Smooth muscle cell (in vitro differentiated cells): Measurements from ENCODE around the gene KRTAP5-4. TPM values are rescaled to one million over a fixed set of nuclear protein-coding genes. Genes with fewer than 3 reads are reported as not detected.

Experiments
- DNase-seq: peaks from one replicate; lab custom pipeline; 2025; ENCODE audit not compliant: unreplicated experiment; lab: John Stamatoyannopoulos, UW
- H2AFZ ChIP-seq: fragments of 200-600 bp; sonication (generic); 2 replicates; pipeline ENCODE4 v1.6.0; 2016; ENCODE audit warnings: antibody characterized with exemption, low read depth, mild to moderate bottlenecking
- H3F3A ChIP-seq: fragments of 200-600 bp; sonication (generic); 2 replicates; pipeline ENCODE4 v1.6.0; 2017; ENCODE audit warnings: antibody characterized with exemption, low read depth
- H3K27ac ChIP-seq: fragments of 200-600 bp; sonication (generic); 2 replicates; pipeline ENCODE4 v1.5.1; 2016; ENCODE audit warnings: low read depth, mild to moderate bottlenecking
- H3K27me3 ChIP-seq: fragments of 200-600 bp; sonication (generic); 2 replicates; pipeline ENCODE4 v1.6.1; 2016; ENCODE audit warnings: low read depth, mild to moderate bottlenecking
- H3K36me3 ChIP-seq: fragments of 200-600 bp; sonication (generic); 2 replicates; pipeline ENCODE4 v1.5.1; 2016; ENCODE audit warnings: low read depth
- H3K4me1 ChIP-seq: fragments of 200-600 bp; sonication (generic); 2 replicates; pipeline ENCODE4 v1.5.1; 2016; ENCODE audit warnings: low read depth
- H3K4me2 ChIP-seq: fragments of 200-600 bp; sonication (generic); 2 replicates; pipeline ENCODE4 v1.6.0; 2016; ENCODE audit warnings: mild to moderate bottlenecking
- H3K4me3 ChIP-seq: fragments of 200-600 bp; sonication (generic); 2 replicates; pipeline ENCODE4 v1.5.1; 2016; ENCODE audit warnings: mild to moderate bottlenecking
- H3K79me2 ChIP-seq: fragments of 200-600 bp; sonication (generic); 2 replicates; pipeline ENCODE4 v1.6.0; 2016; ENCODE audit warnings: low read depth, mild to moderate bottlenecking
- H3K9ac ChIP-seq: fragments of 200-600 bp; sonication (generic); 2 replicates; pipeline ENCODE4 v1.6.0; 2016; ENCODE audit warnings: low read depth
- H3K9me3 ChIP-seq: fragments of 200-600 bp; sonication (generic); replicated peaks from 2 replicates; pipeline ENCODE4 v1.5.1; 2016; ENCODE audit warnings: low read depth
- H4K20me1 ChIP-seq: fragments of 200-600 bp; sonication (generic); 2 replicates; pipeline ENCODE4 v1.6.0; 2016; ENCODE audit warnings: low read depth
- WGBS: methylation state at CpG from one replicate; pipeline ENCODE4 v1.1.7; 2016; ENCODE audit warnings: low lambda C conversion rate; 5-methylcytosine and 5-hydroxymethylcytosine counted together
- polyA plus RNA-seq: library from polyadenylated mRNA; unstranded; fragments of >200 nt; fragmentation: Nextera tagmentation; extraction: Ambion mirVana; gene quantifications from 2 replicates; pipeline ENCODE4 v1.2.1, GENCODE V29; 2016
- total RNA-seq: library from RNA; depleted of rRNA; stranded (reverse); fragments of >200 nt; gene quantifications from 2 replicates; pipeline ENCODE4 v1.2.3, GENCODE V29; 2014
- TF ChIP-seq, protein P1 (sequence below): fragments of 200-600 bp; sonication (generic); IDR thresholded peaks from 2 replicates; pipeline ENCODE4 v1.5.1; 2017; ENCODE audit warnings: borderline replicate concordance, mild to moderate bottlenecking, antibody characterized with exemption; ENCODE audit not compliant: insufficient read depth, poor library complexity, severe bottlenecking

Gene KRTAP5-4
- total and polyA plus RNA-seq, 2 experiments from 2014 or later = not detected

DNA sequence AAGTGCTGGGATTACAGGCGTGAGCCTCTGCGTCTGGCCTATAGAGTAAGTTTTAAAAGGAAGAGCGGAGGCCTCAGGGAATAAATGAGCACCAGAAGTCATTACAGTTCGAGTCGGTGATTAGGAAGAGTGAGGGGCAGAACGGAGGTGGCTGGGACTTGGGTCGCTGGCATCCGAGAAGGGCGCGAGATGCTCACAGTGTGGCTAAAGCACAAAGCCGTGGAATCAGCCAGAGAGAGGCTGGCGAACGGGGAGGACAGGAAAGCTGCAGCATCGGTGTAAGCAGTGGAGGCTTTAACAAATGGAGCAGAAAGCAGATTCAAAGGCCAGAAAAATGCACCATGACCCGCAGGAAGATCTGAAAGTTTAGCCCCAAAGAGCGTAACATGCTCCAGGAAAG lies 2.7 kb upstream of the KRTAP5-4 start:
- H3F3A ChIP-seq = no peaks in the 10 kb centered on the region
- H3K36me3 ChIP-seq = no peaks in the 10 kb centered on the region
- H3K4me1 ChIP-seq = no peaks in the 10 kb centered on the region
- H3K27ac ChIP-seq = no peak overlapping the region
- H2AFZ ChIP-seq = no peak overlapping the region
- H4K20me1 ChIP-seq = no peaks in the 10 kb centered on the region
- H3K9ac ChIP-seq = no peak overlapping the region
- no peak overlapping the region for H3K4me2 ChIP-seq
- TF ChIP-seq, protein P1, sequence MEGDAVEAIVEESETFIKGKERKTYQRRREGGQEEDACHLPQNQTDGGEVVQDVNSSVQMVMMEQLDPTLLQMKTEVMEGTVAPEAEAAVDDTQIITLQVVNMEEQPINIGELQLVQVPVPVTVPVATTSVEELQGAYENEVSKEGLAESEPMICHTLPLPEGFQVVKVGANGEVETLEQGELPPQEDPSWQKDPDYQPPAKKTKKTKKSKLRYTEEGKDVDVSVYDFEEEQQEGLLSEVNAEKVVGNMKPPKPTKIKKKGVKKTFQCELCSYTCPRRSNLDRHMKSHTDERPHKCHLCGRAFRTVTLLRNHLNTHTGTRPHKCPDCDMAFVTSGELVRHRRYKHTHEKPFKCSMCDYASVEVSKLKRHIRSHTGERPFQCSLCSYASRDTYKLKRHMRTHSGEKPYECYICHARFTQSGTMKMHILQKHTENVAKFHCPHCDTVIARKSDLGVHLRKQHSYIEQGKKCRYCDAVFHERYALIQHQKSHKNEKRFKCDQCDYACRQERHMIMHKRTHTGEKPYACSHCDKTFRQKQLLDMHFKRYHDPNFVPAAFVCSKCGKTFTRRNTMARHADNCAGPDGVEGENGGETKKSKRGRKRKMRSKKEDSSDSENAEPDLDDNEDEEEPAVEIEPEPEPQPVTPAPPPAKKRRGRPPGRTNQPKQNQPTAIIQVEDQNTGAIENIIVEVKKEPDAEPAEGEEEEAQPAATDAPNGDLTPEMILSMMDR = no peak
- H3K9me3 ChIP-seq = no peaks in the 10 kb centered on the region
- H3K27me3 ChIP-seq = peaks cover 19% of the 10 kb centered on the region
- no peak for DNase-seq
- no peak overlapping the region for H3K4me3 ChIP-seq
- no peaks in the 10 kb centered on the region for H3K79me2 ChIP-seq
- 76% methylated on average over 16 of the region's 16 CpGs for WGBS

- H3K4me1 ChIP-seq = no peaks in the 10 kb centered on the region
- H2AFZ ChIP-seq = no peak overlapping the region
- no peak overlapping the region for H3K4me3 ChIP-seq
- H3K79me2 ChIP-seq = no peaks in the 10 kb centered on the region
- no peaks in the 10 kb centered on the region for H4K20me1 ChIP-seq
- H3K9me3 ChIP-seq = no peaks in the 10 kb centered on the region
- no peak overlapping the region for H3K27ac ChIP-seq
- no peaks in the 10 kb centered on the region for H3K36me3 ChIP-seq
- TF ChIP-seq, protein P1 = no peak
- H3F3A ChIP-seq = no peaks in the 10 kb centered on the region
- no peak for DNase-seq
- H3K4me2 ChIP-seq = no peak overlapping the region
- H3K9ac ChIP-seq = no peak overlapping the region
- peaks cover 16% of the 10 kb centered on the region for H3K27me3 ChIP-seq
- WGBS = 83% methylated on average over 9 of the region's 9 CpGs
Observed at GRCh38 chr11:1623716-1624115, 1.8 kb upstream of the KRTAP5-4 start.

DNA sequence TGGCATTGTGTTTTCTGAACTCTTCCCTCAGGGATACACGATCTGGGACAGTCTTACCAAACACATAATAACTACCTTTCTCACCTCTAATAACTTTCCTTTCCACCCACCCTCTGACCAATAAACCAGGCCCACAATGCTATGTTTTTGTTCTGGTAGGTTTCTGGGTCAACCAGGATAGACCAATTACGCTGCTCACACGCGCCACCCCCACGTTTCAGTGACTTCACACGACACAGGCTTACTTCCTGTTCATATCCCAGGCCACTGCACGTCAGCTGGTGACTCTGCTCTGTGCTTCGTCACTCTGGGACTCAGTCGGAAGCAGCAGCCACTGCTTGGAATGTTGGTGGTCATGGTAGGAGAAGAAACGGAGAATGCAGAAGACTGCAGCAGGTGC lies 2.5 kb downstream of the KRTAP5-4 start:
- Histone ChIP-seq H3F3A (no peaks in the 10 kb centered on the region), H4K20me1 (no peaks in the 10 kb centered on the region), H3K27me3 (no peaks in the 10 kb centered on the region), H3K4me2 (no peak overlapping the region), H3K36me3 (no peaks in the 10 kb centered on the region), H3K4me3 (no peak overlapping the region), H3K4me1 (no peaks in the 10 kb centered on the region), H3K9me3 (no peaks in the 10 kb centered on the region), H3K27ac (no peak overlapping the region), H3K9ac (no peak overlapping the region), H3K79me2 (no peaks in the 10 kb centered on the region), H2AFZ (peak overlapping the region; percentile 33)
- DNase-seq = no peak
- TF ChIP-seq, protein P1 = no peak
- WGBS = 44% methylated on average over 10 of the region's 10 CpGs

GRCh38 chr11:1618231-1618630 lies 3.7 kb downstream of the KRTAP5-4 start:
- Histone ChIP-seq H3K27ac (no peak overlapping the region), H3K79me2 (no peaks in the 10 kb centered on the region), H3K9me3 (no peaks in the 10 kb centered on the region), H3K4me3 (no peak overlapping the region), H3K9ac (no peak overlapping the region), H4K20me1 (no peaks in the 10 kb centered on the region), H3K27me3 (no peaks in the 10 kb centered on the region), H2AFZ (no peak overlapping the region), H3K4me2 (no peak overlapping the region), H3K4me1 (no peaks in the 10 kb centered on the region), H3K36me3 (no peaks in the 10 kb centered on the region), H3F3A (no peaks in the 10 kb centered on the region)
- TF ChIP-seq, protein P1 = no peak
- WGBS = 92% methylated on average over 10 of the region's 10 CpGs
- DNase-seq = no peak
